GM21526 (cell line): ENCODE data around the gene CDC42SE2.

ENCODE experiments used
- ATAC-seq: cut with Tn5 transposase; IDR thresholded peaks from one replicate; pipeline ENCODE4 v1.9.1; 2021; ENCODE audit warnings: moderate library complexity; ENCODE audit not compliant: unreplicated experiment, low FRiP score

Gene CDC42SE2

DNA sequence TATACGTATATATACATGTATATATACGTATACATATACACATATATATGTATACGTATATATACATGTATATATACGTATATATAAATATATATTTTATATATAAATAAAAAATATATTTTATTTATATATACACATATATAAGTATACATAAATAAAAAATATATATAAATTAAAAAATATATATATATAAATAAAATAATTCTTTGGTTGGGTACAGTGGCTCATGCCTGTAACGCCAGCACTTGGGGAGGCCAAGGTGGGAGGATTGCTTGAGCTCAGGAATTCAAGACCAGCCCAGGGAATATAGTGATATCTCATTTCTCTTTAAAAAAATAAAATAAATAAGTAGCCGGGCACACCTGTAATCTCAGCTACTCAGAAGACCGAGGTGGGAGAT, 155.0 kb downstream of the CDC42SE2 start:
- no peak for ATAC-seq

DNA sequence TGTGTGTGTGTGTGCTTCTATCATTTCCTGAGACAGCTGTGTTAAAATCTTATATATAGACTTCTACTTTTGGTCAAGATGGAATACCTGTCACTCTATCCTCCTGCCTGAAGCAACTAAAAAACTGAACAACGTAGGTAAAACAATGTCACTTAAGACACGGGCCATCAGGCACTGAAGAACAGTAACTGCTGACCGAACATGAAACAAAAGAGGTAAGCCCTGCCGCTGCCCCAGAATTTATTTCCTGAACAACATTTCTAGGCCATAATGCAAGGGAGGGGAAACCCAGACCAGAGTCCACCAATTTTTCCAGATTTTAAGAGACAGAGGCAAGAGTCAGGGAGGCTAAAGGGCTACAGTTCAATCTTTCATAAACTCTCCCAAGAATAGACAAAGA, 156.0 kb downstream of the CDC42SE2 start:
- no peak for ATAC-seq

DNA sequence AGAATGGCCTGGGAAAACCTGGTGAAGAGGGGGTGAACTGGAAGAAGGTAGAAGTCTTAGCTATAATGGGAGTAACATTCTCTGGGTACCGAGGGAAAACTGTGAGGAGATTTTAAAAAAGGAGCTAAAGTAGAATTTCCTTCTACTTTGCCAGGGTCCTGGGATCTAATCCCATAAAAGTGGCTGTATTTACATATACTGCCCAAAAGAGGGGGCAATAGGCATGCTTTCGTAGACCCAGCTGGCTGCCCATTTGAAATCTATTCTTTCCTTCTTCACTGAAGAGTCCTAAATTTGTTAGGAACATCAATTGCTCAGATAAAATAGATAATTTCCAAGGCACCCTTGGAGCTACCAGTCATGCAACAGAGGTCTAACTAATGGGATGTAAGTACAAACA, 159.2 kb downstream of the CDC42SE2 start:
- ATAC-seq, result no peak

DNA sequence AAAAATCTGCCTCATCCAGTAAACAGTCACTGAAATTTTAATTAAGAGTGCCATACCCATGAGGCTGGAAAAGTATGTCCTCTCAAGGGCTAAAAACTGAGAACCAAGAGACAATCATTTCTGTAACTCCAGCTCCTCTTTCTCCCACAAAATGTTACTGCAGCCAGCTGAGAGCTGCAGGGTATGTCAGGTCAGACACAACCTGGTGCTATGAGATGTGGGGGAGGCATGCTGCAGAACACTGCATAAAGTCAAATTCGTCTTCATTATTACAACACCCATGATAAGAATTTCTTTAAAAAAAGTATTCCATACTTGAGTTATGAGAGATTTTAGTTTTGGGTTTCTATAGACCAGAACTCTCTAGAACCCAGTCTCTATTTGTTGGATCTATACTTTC, 162.2 kb downstream of the CDC42SE2 start:
- ATAC-seq, result no peak

GRCh38 chr5:131430794-131431193, 166.9 kb downstream of the CDC42SE2 start:
- no peak for ATAC-seq

GRCh38 chr5:131431794-131432193, 167.9 kb downstream of the CDC42SE2 start:
- ATAC-seq, result no peak

DNA sequence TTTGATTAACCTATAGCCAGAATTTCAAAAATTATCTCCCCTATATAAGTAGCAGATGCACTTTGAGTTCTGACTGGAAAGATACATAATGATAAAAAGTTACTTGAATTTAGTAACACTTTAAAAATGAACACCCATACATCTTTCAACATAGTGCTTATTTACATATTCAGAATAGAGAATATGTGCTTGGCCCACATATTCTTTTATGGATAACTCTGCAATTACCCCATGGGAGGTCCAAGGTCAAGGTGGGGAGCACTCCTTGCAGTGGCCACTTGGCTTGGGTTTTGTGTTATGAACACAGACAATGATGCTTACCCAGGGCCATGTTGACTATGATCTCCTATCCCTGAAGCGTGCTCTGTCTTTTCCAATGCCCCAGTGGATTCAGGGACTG, 169.3 kb downstream of the CDC42SE2 start:
- ATAC-seq, result no peak

DNA sequence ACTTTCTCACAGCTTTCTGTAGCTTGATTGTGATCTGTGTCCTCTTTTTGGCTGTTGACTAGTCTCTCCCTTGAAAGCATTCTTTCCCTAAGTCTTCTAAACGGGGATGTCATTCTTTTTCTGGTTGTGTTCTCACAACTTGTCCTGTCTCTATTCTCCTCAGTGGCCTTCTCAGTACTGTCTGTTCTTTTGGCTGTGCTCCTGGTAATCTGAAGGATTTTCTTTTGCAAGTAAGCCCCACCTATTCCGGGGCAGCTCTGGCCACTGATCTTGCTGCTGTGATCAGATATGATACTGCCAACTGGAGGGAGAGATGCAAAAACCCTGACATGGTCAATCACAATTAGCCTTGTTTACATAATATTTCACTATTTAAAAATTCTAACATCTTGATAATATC, 172.2 kb downstream of the CDC42SE2 start:
- no peak for ATAC-seq

GRCh38 chr5:131441184-131441583, 177.3 kb downstream of the CDC42SE2 start:
- no peak for ATAC-seq
